Left ventricle myocardium superior (tissue), 1 donor: ENCODE data around the gene LAMB2. TPM values are rescaled to one million over a fixed set of nuclear protein-coding genes. Genes with fewer than 3 reads are reported as not detected.

ENCODE experiments used
- ATAC-seq: fragments of 200-7000 bp; cut with Tn5 transposase; one replicate; pipeline ENCODE4 v1.9.1; 2020; ENCODE audit warnings: mild to moderate bottlenecking, moderate library complexity
- DNase-seq: peaks from one replicate; pipeline ENCODE4 v3.0.0-alpha.2; 2020
- intact Hi-C: fragments of 100-400 bp; cut with micrococcal nuclease; formaldehyde crosslinking; loops from one replicate; pipeline ENCODE4 v1.11.0; 2022
- total RNA-seq: library from RNA; stranded (reverse); fragmentation: NEBNext Ultra II Directional; extraction: Animal tissue kit (Norgen Biotek cat#: 25700); gene quantifications from one replicate; pipeline ENCODE4 v1.2.1, GENCODE V29; 2021
- donor health status: DM: no; HTN: yes; CAD: no; lungs with severe emphysema.

Gene LAMB2
- total RNA-seq, 1 donor from 2014 or later: 798 TPM

DNA sequence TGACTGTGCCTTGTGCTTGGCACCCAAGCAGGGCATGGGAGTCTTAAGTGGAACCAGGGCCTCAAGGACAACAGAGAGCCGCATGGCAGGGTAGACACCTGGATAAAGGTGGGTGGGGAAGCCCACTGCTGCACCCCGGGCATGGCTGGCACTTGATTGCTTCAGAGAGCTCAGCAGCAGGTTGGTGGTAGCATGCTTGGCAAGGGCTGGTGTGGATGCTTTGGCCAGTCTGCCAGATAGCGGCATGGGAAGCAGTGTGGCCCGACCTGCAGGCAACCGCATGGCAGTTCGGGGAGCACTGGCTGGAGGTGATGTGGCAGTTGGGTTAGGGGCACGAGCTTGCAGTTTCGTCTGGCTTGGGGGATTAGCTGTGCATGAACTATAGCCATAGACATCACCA lies 30.8 kb upstream of the LAMB2 start:
- no peak for DNase-seq
- intact Hi-C loops: no loop called here
- ATAC-seq: no peak

DNA sequence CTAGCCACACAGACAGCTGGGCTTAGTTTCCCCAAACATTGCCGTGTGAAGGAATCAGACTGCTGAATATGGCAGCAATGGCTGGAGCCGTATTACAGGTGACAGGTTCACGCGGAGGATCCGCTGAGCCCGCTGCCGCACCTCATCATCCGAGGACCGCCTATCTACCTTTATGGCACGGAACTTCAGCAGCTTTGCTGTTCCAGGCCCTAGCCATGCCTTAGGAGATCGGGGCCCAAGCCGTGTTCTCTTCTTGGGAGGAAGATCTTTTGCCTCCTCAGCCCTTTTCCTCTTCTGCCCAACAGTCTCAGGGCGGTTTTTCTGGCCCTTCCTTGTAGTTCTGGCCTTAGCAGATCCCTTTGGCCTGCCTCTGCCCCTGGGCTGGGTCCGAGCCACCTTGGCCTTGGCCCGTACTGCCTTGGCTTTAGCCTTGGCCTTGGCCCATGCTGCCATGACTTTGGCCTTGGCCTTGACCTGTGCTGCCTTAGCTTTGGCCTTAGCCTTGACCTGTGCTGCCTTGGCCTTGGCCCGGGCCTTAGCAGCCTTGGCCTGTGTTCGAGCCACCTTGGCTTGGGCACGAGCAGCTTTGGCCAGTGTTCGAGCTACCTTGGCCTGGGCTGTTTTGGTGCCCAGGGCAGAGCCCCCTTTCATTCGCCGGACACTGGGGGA lies 30.0 kb upstream of the LAMB2 start:
- DNase-seq (no peak), ATAC-seq (no peak)
- intact Hi-C loops: no loop called here

DNA sequence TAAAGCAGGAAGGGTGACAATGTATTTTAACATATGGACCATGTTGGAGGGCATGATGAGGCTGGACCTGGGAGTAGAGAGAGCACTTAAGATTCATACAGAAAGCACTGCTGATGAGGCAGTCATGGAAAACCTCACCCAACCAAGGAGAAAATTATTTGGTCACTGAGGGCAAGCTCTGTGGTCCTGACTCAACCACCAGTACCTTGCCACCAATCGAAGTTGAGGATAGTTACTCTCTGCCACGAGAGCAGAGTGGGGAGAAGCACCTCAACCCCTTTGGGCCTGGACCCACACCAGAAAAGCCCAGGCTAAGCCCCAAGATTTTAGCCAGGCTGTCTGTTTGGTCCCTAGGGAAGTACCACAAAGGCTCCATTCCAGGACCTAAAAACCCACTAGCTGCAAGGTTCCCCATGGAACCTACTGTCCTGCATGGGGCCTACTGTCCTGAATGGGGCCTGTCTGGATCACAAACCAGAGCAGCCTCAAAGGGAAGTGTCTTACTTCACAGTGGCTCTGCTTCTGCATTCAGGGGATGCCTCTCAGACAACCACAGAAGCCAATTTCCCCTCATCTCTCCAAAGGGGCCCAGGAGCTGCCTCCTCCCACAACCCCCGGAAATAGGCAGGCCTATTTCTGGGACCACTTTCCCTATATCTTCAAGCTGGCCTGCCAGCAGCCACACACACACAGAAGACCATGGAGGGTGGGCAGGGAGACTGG lies 29.1 kb upstream of the LAMB2 start:
- intact Hi-C loops: no loop called here
- ATAC-seq: no peak
- DNase-seq: no peak

DNA sequence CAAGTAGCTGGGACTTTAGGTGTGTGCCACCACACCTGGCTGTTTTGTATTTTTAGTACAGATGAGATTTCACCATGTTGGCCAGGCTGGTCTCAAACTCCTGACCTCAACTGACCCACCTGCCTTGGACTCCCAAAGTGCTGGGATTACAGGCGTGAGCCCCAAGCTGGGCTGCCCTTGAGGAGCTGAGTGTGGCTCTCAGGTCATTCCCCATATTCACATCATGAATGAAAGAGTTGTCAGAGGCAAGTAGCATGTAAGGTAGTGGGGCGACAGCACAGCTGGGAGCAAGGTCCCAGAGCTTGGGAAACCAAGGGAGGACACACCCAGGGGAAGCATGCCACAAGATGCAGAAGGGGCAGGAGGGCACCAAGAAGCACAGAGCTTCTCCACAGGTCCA lies 28.3 kb upstream of the LAMB2 start:
- ATAC-seq: no peak
- intact Hi-C loops: no loop called here
- no peak for DNase-seq

DNA sequence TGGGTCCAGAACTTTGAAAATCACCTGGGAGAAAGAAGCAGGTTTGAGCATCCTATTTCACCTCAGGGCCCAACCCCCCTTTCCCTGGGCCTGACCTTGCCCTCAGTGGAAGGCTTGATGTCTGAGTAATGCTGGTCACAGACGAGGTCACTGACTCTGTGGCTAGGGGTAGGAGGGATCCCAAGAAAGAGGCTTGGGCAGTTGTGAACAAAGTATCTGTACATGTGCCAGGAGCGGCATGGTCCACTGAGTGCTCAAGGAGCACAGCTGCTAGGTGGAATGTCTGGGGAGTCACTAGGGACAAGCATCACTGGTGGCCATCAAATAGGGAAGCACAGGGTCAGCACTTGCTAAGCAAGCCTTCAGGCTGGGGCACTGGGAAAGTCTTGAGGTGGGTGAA lies 25.9 kb upstream of the LAMB2 start:
- no peak for DNase-seq
- ATAC-seq: no peak
- intact Hi-C loops: no loop called here

- peak; percentile 28 for ATAC-seq
- intact Hi-C loops: no loop called here
- no peak for DNase-seq
These were observed 25.4 kb upstream of the LAMB2 start for GRCh38 chr3:49158103-49158709.

DNA sequence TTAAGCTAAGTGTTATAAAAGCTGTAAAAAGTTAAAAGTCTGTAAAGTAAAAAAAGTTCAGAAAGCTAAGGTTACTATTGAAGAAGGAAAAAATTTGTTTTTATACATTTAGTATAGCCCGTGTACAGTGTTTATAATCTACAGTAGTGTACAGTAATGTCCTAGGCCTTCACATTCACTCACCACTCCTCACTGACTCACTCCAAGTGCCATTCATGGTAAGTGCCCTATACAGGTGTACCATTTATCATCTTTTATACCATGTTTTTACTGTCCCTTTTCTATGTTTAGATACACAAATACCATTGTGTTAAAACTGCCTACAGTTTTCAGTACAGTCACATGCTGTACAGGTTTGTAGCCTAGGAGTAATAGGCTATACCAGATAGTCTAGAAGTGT lies 24.4 kb upstream of the LAMB2 start:
- intact Hi-C loops: no loop called here
- ATAC-seq: no peak
- DNase-seq: no peak

GRCh38 chr3:49153349-49153912 lies 20.6 kb upstream of the LAMB2 start:
- ATAC-seq: no peak
- intact Hi-C loops: no loop called here
- no peak for DNase-seq

DNA sequence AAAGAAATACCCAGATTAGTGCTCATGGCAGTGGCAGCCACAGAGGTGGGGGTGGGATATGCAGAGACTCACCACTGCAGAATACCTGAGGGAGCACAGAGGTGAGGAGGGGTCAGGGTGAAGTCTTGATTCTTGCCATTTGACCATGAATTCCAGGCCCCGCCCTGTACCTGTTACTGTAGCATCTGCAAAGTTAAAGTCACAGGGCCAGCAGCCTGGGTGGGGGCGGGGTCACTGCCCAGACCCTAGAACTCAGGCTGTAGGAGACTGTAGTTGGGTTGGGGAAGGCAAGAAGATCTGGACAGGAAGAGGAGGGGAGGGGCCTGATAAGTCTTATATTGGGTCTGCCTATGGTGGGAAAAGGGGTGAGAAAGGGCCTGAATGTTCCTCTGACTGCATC lies 18.8 kb upstream of the LAMB2 start:
- ATAC-seq (no peak), DNase-seq (no peak)
- intact Hi-C loops: no loop called here

GRCh38 chr3:49148159-49148558 lies 15.3 kb upstream of the LAMB2 start:
- DNase-seq (no peak), ATAC-seq (no peak)
- intact Hi-C loops: no loop called here

DNA sequence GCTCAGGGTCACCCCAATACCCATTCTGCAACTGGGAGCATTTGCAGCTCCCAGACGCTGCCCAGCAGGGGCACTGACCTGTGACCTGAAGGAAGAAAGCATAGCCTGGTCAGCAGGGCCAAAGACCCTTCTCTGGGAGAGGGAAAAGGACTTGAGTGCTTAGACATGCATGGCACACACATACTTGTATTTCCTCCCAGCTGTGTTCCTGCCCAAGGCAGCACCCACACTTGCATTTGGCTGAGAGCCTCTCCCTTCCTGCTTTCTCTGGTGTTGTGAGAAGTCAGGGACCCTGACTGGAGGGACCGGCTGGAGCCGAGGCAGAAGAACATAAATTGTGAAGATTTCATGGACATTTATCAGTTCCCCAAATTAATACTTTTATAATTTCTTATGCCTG lies 7.2 kb upstream of the LAMB2 start:
- no peak for DNase-seq
- intact Hi-C loops: no loop called here
- ATAC-seq: no peak

GRCh38 chr3:49135499-49135898 lies 2.6 kb upstream of the LAMB2 start:
- intact Hi-C loops: no loop called here
- ATAC-seq (no peak), DNase-seq (no peak)

DNA sequence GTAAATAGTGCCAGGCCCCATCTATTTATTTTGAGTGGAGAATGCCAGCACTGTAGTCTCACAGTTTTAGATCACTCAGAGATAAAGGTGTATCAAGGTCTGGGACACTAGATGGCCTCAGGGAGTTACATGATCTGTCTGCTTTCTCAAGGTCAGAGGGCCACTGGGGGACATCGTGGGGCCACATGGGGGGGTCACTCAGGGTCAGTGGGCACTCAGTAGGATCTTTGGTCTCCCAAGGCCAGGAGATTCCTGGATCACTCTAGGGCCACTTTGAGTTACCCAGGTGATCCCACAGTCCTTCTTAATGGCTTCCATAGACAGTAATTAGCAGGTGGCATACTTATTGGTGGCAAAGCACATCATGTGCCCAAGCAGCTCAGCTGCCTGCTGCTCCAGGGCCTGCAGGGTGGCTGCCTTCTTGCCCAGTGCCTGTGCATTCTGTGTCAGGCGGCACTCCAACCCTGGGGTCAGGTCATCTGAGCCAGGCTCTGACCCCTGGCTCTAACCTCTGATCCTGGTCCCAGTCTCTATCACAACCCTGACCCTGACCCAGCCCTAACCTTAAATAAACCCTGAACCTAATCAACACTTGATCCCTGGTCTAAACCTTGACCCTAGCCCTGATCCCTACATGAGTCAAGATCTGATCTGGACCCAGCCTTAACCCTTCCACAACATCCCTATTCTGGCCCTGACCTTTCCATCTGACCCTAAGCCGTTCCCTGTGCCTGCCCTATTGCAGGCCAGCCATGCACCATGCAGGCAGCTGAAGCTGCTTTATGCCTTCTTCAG lies 1.8 kb upstream of the LAMB2 start:
- intact Hi-C loops: no loop called here
- DNase-seq (no peak), ATAC-seq (no peak)

- intact Hi-C loops: no loop called here
- DNase-seq: peak; percentile 92
- peak; percentile 87 for ATAC-seq
These were observed 539 bp upstream of the LAMB2 start for GRCh38 chr3:49133226-49133951.

- no peak for DNase-seq
- ATAC-seq: no peak
- intact Hi-C loops: no loop called here
These were observed 795 bp downstream of the LAMB2 start for GRCh38 chr3:49132073-49132436.

GRCh38 chr3:49131576-49131975 lies 1.3 kb downstream of the LAMB2 start:
- DNase-seq: no peak
- intact Hi-C loops: no loop called here
- no peak for ATAC-seq

DNA sequence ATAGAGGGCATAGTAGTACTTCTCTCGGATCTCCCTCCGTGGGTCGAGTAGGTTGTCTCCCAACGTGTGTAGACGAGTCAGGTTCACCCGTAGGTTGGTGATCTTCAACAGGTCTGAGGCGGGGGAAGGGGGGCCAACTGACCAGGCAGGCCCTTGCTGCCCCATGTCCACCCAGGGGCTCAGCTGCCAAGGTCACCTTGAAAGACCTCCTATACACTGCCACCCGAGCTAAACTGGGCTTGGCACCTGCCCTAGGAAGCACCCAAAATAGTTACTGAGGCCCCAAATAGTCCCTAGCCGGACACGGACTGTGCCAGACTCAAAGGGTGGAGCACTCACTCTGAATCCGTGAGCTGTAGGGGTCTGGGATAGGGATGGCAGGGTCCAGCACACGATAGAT lies 1.8 kb downstream of the LAMB2 start:
- intact Hi-C loops: no loop called here
- peak; percentile 25 for ATAC-seq
- no peak for DNase-seq

GRCh38 chr3:49124991-49125670 lies 7.7 kb downstream of the LAMB2 start:
- DNase-seq (no peak), ATAC-seq (no peak)
- intact Hi-C loops: no loop called here

DNA sequence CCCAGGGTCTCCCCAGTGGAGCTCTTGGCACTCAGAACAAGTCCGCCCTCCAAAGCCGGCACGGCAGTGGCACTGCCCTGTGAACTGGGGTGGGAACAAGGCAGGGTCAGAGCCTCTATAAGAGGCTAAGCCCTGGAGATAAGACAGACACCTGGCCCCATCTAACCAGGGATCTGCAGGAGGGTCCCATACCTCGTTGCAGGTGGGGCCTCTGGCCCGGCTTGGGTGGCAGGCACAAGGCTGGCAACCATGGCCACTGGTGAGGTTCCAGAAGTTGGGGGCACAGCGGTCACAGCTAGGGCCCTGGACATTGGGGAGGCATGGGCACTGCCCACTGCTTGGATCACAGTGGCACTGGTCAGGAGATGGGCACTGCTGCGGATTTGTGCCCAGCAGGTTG lies 8.6 kb downstream of the LAMB2 start:
- ATAC-seq: no peak
- no peak for DNase-seq
- intact Hi-C loops: no loop called here
